ENCODE results near the gene NPEPL1.
"Not testable (repeated sequence)": the region's sequence is repeated elsewhere in the genome, so short reads cannot be mapped to it uniquely, and the experiment has no call there.

NPEPL1 gene

GRCh38 chr20:58715391-58715800 lies 22.8 kb downstream of the NPEPL1 start:
- DNase-seq (ENCODE audit: low spot score), result no peak

GRCh38 chr20:58715801-58716475 lies 23.3 kb downstream of the NPEPL1 start:
- no peak for DNase-seq (ENCODE audit: low spot score)

DNA sequence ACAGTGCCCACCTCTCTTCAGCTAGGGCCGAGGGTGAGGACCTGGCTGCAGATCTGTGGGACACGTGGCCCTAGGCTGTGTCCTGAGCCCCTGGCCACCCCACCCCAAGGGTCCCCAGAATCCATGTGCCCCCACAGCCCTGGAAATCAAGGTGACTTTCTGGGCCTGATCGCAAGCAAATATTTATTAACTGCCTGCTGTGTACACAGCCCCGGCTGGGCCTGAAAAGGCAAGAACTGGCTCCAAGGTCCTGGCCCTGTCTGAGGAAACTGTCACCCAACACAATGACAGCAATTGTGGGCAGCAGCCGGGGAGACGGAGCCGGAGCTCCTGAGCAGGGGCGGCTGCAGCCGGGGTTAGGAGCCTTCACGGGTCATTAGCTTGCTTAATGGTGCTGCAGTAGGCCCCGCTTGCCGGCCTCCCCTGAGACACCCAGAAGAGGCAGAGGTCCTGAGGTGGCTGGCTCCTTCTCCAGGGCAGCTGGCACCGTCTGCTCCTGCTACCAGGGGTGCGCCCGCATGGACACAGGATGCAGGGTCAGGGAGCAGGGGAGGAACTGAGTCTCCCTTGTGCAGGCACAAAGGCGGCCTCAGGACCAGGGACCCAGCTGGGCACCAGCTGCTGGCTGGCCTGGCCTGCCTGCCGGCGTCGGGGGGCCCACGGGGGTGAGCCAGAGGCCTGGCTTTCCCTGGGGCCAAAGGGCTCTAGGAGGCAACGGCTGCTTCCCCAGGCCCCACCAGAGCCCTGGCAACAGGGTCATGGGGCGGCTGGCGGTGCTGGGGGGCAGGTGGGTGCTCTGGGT lies 24.1 kb downstream of the NPEPL1 start:
- peak; percentile 3 for DNase-seq (ENCODE audit: low spot score)

DNA sequence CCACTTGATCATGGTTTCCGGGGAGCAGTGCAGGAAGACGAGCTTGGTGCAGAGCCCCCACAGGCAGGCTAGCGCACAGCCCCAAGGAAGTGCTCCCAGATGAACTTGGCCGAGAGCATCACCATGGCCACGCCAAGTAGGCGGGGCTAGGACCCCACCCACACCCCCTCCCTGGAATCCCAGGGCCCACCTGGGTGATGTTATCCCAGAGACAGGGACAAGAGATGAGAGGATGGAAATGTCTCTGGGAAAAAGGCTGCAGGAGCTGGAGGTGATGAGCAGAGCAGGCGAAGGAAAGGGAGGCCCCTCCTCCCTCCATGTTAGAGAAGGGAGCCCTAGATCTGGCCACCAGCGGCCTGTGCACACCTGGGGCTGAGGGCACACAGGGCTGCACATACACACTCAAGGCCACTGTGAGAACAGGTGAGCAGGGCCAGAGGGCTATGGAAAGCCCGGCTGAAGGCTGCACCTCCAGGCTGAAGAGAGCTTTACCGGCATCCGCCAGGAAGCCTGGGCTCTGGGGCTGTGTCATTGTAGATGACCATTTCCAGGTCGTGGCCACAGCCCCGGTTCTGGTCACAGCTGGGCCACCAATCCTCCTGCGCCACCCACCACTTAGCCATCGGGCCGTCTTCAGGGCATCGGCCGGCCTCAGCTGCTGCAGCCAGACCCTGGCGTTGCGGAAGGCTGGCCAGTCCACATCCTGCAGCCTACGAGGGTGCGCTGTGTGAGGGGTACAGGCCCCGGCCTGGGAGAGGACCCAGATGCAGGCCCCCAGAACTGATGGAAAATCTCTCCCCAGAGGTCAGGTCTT lies 24.9 kb downstream of the NPEPL1 start:
- peak; percentile 1 for DNase-seq (ENCODE audit: low spot score)

GRCh38 chr20:58718121-58718563 lies 25.5 kb downstream of the NPEPL1 start:
- peak; percentile 2 for DNase-seq (ENCODE audit: low spot score)

GRCh38 chr20:58718729-58719128 lies 26.1 kb downstream of the NPEPL1 start:
- no peak for DNase-seq (ENCODE audit: low spot score)

DNA sequence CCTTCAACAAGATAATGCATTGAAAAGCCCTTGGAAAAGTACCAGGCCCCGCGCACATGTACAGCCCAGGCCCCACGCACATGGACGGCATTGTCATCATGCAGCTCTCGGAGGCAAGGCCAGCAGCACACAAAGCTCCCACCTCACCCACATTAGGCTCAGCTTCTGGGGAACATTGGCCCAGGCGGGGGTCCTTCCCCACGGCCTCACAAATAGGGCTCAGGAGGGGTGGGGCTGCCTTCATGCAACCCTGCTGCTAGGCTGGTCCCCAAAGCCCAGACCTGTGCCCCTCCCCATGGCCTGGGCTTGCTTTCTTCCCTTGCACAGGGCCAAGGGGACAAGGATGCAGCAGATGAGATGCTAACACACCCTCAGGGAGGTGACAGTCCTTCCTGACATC lies 26.7 kb downstream of the NPEPL1 start:
- DNase-seq (ENCODE audit: low spot score), result no peak

DNA sequence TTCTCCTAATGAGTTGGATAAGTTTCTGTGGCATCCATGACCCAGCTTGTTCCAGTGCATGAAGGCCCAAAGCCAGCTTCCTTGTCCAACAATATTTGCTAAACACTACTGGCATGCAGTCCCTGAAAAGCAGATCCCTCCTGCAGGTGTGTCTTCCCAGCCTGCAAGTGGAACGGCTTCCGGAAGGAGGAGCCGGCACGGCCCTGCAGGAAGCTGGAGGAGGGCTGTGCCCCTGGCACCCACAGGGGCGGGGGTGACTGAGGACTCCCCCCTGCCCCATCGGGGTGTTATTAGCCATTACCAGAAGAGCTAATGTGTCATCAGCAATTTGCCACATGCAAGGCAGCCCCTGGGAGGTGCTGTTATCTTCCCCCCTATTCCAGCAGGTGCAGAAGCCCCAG lies 27.4 kb downstream of the NPEPL1 start:
- DNase-seq (ENCODE audit: low spot score), result no peak

GRCh38 chr20:58720890-58721289 lies 28.3 kb downstream of the NPEPL1 start:
- no peak for DNase-seq (ENCODE audit: low spot score)

DNA sequence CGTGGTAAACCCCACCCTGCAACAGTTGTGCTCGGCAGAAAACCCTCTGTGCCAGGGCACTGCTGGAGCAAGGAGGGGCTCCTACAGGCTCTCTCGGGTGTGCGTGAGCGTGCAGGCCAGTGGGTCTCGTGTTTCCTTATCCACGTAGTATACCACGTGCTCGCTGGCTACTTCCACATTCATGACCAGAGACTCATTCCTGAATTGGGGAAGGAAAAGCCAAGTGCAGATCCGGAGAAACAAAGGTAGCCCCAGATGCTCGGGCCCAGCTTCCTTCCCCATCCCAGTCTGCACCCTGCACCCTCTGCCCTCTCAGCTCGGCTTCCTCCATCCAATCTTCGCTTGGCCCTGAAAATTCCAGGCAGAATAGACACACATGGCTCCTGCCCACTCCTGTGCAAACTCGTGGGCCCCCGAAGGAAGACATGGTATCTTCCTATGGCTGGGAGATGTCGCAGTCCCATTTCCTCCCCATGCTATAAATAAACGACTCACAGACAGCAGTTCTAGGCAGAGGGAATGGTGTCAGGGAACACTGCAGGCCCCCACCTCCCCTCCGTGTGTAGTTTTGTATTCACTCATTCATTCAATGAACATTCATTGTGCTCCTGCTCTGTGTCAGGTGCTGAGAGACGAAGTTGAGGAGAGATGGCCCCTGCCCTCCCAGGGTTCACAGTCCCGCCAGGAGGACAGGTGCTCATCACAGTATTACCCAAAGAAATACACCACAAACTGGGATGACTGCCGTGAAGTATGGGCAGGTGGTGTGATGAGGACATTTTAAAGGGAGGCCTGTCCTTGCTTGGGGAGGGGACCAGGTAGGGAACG lies 29.6 kb downstream of the NPEPL1 start:
- peak; percentile 7 for DNase-seq (ENCODE audit: low spot score)

- no peak for DNase-seq (ENCODE audit: low spot score)
These were observed 30.5 kb downstream of the NPEPL1 start for GRCh38 chr20:58722877-58723627.

GRCh38 chr20:58723628-58723984 lies 31.0 kb downstream of the NPEPL1 start:
- DNase-seq (ENCODE audit: low spot score), result no peak

DNA sequence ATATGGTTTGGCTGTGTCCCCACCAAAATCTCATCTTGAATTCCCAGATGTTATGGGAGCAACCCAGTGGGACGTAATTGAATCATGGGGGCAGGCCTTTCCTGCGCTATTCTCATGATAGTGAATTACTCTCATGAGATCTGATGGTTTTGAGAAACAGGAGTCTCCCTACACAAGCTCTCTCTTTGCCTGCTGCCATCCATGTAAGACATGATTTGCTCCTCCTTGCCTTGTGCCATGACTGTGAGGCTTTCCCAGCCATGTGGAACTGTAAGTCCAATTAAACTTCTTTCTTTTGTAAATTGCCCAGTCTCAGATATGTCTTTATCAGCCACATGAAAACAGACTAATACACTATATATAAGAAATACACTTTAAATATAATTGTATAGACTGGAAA lies 33.6 kb downstream of the NPEPL1 start:
- DNase-seq (ENCODE audit: low spot score), result not testable (repeated sequence)

DNA sequence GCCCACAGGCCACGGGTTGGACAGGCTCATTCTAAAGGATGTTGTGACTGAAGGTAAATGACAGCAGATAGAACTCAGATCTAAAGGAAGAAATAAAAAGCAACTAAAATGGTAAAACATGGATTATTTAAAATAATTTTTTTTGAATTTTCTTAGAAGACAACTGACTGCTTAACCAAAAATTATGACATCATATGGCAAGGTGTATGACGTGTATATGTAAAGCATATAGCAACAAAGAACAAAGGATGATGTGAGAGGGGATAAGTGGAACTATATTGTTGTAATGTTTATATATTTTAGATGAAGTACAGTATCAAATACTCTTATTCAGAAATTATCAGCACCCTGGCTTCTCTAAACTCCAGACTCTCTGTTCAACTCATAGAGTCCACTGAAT lies 38.6 kb downstream of the NPEPL1 start:
- no peak for DNase-seq (ENCODE audit: low spot score)

DNA sequence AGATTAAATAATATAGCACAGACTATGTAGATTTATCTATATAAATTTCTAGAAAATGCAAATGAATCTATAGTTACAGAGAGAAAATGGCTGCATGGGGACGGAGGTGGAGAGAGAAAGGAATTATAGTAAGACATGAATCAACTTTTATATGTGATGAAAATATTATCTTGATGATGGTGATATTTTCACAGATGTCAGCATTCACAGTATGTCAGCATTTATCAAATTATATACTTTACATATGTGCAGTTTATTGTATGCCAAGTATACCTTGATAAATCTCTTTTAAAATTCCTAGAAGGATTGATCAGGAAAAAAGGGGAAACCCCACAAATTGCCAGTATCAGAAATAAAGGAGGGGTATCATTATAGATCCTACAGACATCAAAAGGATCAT lies 44.6 kb downstream of the NPEPL1 start:
- DNase-seq (ENCODE audit: low spot score), result no peak

DNA sequence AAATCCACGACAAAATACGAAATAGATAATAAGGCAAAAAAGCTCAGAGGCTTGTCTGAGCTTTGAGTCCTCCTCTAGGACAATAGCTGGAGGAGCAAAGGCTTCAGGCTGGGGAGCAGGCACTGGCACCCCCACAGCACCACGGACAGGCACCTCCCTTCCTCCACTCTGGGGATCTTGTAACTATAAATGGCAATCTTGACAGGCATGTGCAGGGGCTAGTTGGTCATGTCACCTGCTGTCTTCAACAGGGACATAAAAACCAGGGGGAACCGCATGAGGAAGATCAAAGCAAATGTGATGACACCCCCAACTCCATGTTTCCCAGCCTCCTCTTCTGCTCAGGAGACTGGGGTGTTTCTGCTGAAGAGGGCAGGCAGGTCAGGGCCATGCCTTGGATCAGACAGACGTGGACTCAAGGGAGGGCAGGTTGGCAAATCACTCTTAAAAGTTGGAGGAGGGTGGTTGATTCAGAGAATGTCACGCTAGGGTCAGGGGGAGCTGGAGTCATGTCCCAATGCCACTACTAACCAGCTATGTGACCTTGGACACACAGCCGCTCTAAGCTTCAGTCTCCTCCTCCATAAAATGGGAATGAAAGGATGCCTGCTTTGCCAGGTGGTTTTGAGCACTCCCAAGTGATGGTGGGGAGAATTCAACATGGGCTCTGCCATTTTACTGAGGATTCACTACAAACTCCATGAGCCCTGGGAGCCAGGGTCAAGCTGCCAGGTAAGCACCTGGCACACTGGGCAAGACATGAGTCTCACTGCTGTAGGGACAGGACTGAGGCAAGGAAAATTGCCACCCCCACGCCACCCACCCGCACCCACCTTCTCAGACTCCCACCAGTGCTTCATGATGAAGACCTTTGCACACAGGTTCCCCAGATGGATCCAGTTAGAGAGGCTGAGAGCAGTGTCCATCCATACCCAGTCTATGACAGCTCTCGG lies 48.0 kb downstream of the NPEPL1 start:
- no peak for DNase-seq (ENCODE audit: low spot score)

GRCh38 chr20:58741384-58741783 lies 48.8 kb downstream of the NPEPL1 start:
- no peak for DNase-seq (ENCODE audit: low spot score)

DNA sequence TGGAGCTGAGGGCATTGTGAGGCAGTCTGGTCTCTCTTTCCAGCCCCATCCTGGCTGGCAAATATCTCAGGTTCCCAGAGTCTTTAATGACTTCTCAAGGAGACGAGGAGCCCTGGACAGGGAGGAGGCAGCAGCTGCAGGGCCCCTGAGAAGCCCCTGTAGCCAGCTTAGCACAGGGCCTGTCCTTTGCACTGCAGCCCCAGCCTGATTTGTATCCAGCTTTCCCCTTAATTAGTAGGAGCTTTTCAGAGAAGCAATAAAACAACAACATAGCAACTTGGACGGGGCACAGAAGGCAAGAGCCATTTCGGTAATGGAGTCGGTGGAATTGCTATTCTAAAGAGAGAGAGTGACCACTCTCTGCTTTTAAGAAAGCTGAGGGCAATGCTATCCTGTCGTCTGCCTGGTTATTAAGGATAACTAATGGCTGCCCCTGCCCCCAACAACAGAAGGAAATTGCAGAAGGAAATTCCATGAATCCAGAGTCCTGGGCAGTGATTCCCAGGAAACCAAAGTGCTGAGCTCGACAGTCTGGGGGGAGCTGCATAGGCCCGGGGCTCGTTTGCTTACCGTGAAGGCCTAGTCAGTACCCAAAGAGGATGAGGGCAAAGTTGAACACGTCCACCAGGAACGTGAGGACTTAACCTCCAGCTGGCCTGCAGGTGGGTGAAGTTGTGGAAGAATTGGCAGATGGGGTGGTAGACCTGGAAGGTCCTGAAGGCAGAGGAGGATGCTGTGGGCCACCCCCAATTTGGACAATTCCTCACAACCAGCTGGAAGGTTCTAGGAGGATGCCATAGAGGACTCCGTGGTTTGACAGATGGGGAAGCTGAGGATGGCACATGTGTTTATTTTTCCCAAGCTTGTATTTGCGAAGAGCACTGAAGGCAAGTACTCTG lies 50.3 kb downstream of the NPEPL1 start:
- DNase-seq (ENCODE audit: low spot score), result no peak
